ENCODE measurements around the gene UBE2O. TPM values are rescaled to one million over a fixed set of nuclear protein-coding genes. Genes with fewer than 3 reads are reported as not detected.

The UBE2O gene
- total RNA-seq, 1 donor from 2014 or later = 12.6 TPM

GRCh38 chr17:76449126-76449525 lies 3.8 kb downstream of the UBE2O start:
- Histone ChIP-seq H3K27me3 (ENCODE audit: control insufficient read depth, insufficient read depth, low read length) (no peaks in the 10 kb centered on the region), H3K4me3 (ENCODE audit: low read depth, low read length) (no peak overlapping the region), H3K36me3 (ENCODE audit: control insufficient read depth, insufficient read depth, low read length) (no peaks in the 10 kb centered on the region)
- DNase-seq (ENCODE audit: low read depth) = no peak
- TF ChIP-seq CTCF (IDR thresholded peaks at IDR 0.05; ENCODE audit: insufficient read depth, low read length, poor library complexity, severe bottlenecking) = no peak

GRCh38 chr17:76447931-76448652 lies 4.9 kb downstream of the UBE2O start:
- no peaks in the 10 kb centered on the region for H3K27me3 ChIP-seq (ENCODE audit: control insufficient read depth, insufficient read depth, low read length)
- DNase-seq (ENCODE audit: low read depth) = no peak
- H3K36me3 ChIP-seq (ENCODE audit: control insufficient read depth, insufficient read depth, low read length) = no peaks in the 10 kb centered on the region
- no peak overlapping the region for H3K4me3 ChIP-seq (ENCODE audit: low read depth, low read length)
- TF ChIP-seq CTCF (IDR thresholded peaks at IDR 0.05; ENCODE audit: insufficient read depth, low read length, poor library complexity, severe bottlenecking) = no peak

- peak; percentile 70 for DNase-seq (ENCODE audit: low read depth)
- TF ChIP-seq CTCF (IDR thresholded peaks at IDR 0.05; ENCODE audit: insufficient read depth, low read length, poor library complexity, severe bottlenecking) = no peak
- Histone ChIP-seq H3K4me3 (ENCODE audit: low read depth, low read length) (no peak overlapping the region), H3K27me3 (ENCODE audit: control insufficient read depth, insufficient read depth, low read length) (no peaks in the 10 kb centered on the region), H3K36me3 (ENCODE audit: control insufficient read depth, insufficient read depth, low read length) (no peaks in the 10 kb centered on the region)
Measured at GRCh38 chr17:76446449-76447231, 6.3 kb downstream of the UBE2O start.

GRCh38 chr17:76445697-76446448 lies 7.1 kb downstream of the UBE2O start:
- no peaks in the 10 kb centered on the region for H3K27me3 ChIP-seq (ENCODE audit: control insufficient read depth, insufficient read depth, low read length)
- no peak for DNase-seq (ENCODE audit: low read depth)
- TF ChIP-seq CTCF (IDR thresholded peaks at IDR 0.05; ENCODE audit: insufficient read depth, low read length, poor library complexity, severe bottlenecking) = no peak
- H3K4me3 ChIP-seq (ENCODE audit: low read depth, low read length) = no peak overlapping the region
- no peaks in the 10 kb centered on the region for H3K36me3 ChIP-seq (ENCODE audit: control insufficient read depth, insufficient read depth, low read length)

- no peaks in the 10 kb centered on the region for H3K27me3 ChIP-seq (ENCODE audit: control insufficient read depth, insufficient read depth, low read length)
- no peaks in the 10 kb centered on the region for H3K36me3 ChIP-seq (ENCODE audit: control insufficient read depth, insufficient read depth, low read length)
- TF ChIP-seq CTCF (IDR thresholded peaks at IDR 0.05; ENCODE audit: insufficient read depth, low read length, poor library complexity, severe bottlenecking) = no peak
- no peak for DNase-seq (ENCODE audit: low read depth)
- H3K4me3 ChIP-seq (ENCODE audit: low read depth, low read length) = no peak overlapping the region
Measured at GRCh38 chr17:76444518-76445311, 8.2 kb downstream of the UBE2O start.
